Measurements from ENCODE around the gene SH3BP2. TPM values are rescaled to one million over a fixed set of nuclear protein-coding genes. Genes with fewer than 3 reads are reported as not detected.
A peak's percentile ranks its signal among the peaks of the same experiment; 100 is the strongest.

The SH3BP2 gene
- total and polyA plus RNA-seq, 4 donors, result 6.2 to 75.4 (median 30.8) TPM

DNA sequence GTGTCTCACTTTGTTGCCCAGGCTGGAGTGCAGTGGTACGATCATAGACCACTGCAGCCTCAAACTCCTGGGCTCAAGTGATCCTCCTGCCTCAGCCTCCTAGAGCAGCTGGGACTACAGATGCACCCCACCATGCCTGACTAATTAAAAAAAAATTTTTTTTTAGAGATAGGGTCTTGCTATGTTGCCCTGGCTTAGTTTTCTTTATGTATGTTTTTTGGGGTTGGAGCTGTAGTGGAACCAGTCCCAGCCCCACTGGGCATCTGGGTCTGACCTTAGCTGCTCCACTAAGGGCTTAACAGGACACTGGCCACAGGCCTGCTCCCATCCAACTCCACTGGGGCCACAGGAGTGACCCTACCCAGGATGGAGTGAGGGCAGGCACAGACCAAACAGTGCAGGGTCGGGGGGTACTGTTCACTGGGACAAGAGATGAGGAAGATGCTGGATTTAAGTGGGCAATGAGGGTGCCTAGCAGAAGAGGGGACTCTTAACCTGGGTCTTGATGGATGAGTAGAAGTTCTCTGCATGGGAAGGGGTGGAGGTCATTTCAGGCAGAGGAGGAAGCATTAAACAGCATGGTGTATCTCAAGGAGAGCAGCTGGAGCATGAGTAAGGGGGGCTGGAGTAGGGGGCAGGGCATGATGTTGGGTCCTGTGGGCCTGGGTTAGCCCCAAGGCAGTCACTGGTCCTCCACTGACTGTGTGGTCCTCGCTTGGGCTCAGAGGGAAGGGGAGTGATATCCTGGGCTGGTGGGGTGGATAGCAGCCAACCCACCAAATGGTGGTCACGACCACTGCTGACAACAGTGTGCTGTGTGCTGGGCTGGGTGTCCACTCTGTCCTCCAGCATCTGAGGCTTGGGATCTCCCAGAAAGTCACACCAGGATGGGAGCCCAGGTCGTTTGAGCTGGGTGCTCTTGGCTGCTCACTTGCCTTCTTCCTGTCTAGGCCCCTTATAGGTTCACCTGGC lies 26.6 kb downstream of the SH3BP2 start:
- ATAC-seq (ENCODE audit: low FRiP score), result no peak
- intact Hi-C loops (cut with DNase I), result no loop called here
- H3K4me3 ChIP-seq (ENCODE audit: low read length in 2 of 2), result no peak overlapping the region
- no peaks in the 10 kb centered on the region for H3K4me1 ChIP-seq (ENCODE audit: control insufficient read depth in 1 of 2, insufficient read depth in 2 of 2, low read length in 2 of 2)
- 92 to 94% methylated on average over 5 of the region's 5 CpGs for WGBS, 2 donors
- no peak overlapping the region for H3K27ac ChIP-seq (ENCODE audit: low read depth in 1 of 2, low read length in 2 of 2)
- H3K36me3 ChIP-seq (ENCODE audit: control insufficient read depth in 1 of 2, insufficient read depth in 2 of 2, low read length in 1 of 2), result no peaks in the 10 kb centered on the region
- peak in 1 of 2 donors; percentile 26 for DNase-seq
- H3K27me3 ChIP-seq (ENCODE audit: control insufficient read depth in 1 of 2, insufficient read depth in 2 of 2, low read length in 1 of 2), result no peaks in the 10 kb centered on the region
- no peaks in the 10 kb centered on the region for H3K9me3 ChIP-seq (ENCODE audit: control insufficient read depth, low read length)

DNA sequence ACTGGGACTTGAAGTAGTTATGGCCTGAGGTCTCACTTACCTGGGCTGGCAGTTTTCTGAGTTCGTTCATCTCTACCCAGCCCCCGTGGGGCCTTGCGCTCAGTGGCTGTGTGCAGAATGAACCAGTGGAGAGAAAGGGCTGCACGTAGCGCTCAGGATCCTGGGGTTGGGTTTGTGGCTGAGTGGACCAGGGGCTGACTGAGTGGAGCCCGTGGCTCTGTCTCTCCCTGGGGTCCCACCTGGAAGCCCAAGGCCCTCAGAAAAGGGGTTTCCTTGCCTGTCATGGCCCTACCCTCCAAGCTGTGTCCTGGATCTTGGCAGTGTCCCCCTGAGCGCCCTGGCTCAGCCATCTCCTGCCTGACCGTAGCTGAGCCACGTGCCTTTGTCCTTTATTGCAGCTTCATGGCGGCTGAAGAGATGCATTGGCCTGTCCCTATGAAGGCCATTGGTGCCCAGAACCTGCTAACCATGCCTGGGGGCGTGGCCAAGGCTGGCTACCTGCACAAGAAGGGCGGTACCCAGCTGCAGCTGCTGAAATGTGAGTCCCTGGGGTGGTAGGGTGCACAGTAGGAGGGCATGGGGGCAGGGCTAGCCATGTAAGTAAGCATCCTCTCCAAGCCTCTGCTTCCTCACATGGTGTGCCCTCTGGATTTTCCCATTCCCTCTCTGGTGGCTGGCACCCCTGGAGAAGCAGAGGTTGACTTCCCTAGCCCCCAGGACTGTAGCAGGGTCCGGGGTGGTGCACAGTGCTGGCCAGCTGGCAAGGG lies 27.5 kb downstream of the SH3BP2 start:
- ATAC-seq (ENCODE audit: low FRiP score) (no peak), DNase-seq (peak; percentile 29 to 35)
- H3K27ac ChIP-seq (ENCODE audit: low read depth in 1 of 2, low read length in 2 of 2), result no peak overlapping the region
- no peaks in the 10 kb centered on the region for H3K27me3 ChIP-seq (ENCODE audit: control insufficient read depth in 1 of 2, insufficient read depth in 2 of 2, low read length in 1 of 2)
- H3K4me1 ChIP-seq (ENCODE audit: control insufficient read depth in 1 of 2, insufficient read depth in 2 of 2, low read length in 2 of 2), result no peaks in the 10 kb centered on the region
- H3K9me3 ChIP-seq (ENCODE audit: control insufficient read depth, low read length), result no peaks in the 10 kb centered on the region
- H3K4me3 ChIP-seq (ENCODE audit: low read length in 2 of 2), result no peak overlapping the region
- H3K36me3 ChIP-seq (ENCODE audit: control insufficient read depth in 1 of 2, insufficient read depth in 2 of 2, low read length in 1 of 2), result no peaks in the 10 kb centered on the region
- 94 to 95% methylated on average over 13 of the region's 13 CpGs for WGBS, 2 donors
- intact Hi-C loops (cut with DNase I), result no loop called here

- intact Hi-C loops (cut with DNase I), result no loop called here
- H3K27ac ChIP-seq (ENCODE audit: low read depth in 1 of 2, low read length in 2 of 2), result no peak overlapping the region
- DNase-seq (peak; percentile 45 to 70), ATAC-seq (ENCODE audit: low FRiP score) (no peak)
- H3K27me3 ChIP-seq (ENCODE audit: control insufficient read depth in 1 of 2, insufficient read depth in 2 of 2, low read length in 1 of 2), result no peaks in the 10 kb centered on the region
- no peaks in the 10 kb centered on the region for H3K36me3 ChIP-seq (ENCODE audit: control insufficient read depth in 1 of 2, insufficient read depth in 2 of 2, low read length in 1 of 2)
- no peaks in the 10 kb centered on the region for H3K4me1 ChIP-seq (ENCODE audit: control insufficient read depth in 1 of 2, insufficient read depth in 2 of 2, low read length in 2 of 2)
- no peak overlapping the region for H3K4me3 ChIP-seq (ENCODE audit: low read length in 2 of 2)
- WGBS, 2 donors, result 93 to 95% methylated on average over 23 of the region's 23 CpGs
- H3K9me3 ChIP-seq (ENCODE audit: control insufficient read depth, low read length), result no peaks in the 10 kb centered on the region
These were observed 29.8 kb downstream of the SH3BP2 start for GRCh38 chr4:2822461-2823300.

- H3K4me3 ChIP-seq (ENCODE audit: low read length in 2 of 2), result no peak overlapping the region
- WGBS, 2 donors, result 85 to 90% methylated on average over 4 of the region's 4 CpGs
- no peaks in the 10 kb centered on the region for H3K9me3 ChIP-seq (ENCODE audit: control insufficient read depth, low read length)
- intact Hi-C loops (cut with DNase I), result no loop called here
- ATAC-seq (ENCODE audit: low FRiP score) (no peak), DNase-seq (peak in 1 of 2 donors; percentile 48)
- H3K36me3 ChIP-seq (ENCODE audit: control insufficient read depth in 1 of 2, insufficient read depth in 2 of 2, low read length in 1 of 2), result no peaks in the 10 kb centered on the region
- H3K4me1 ChIP-seq (ENCODE audit: control insufficient read depth in 1 of 2, insufficient read depth in 2 of 2, low read length in 2 of 2), result no peaks in the 10 kb centered on the region
- no peak overlapping the region for H3K27ac ChIP-seq (ENCODE audit: low read depth in 1 of 2, low read length in 2 of 2)
- H3K27me3 ChIP-seq (ENCODE audit: control insufficient read depth in 1 of 2, insufficient read depth in 2 of 2, low read length in 1 of 2), result no peaks in the 10 kb centered on the region
These were observed 30.4 kb downstream of the SH3BP2 start for GRCh38 chr4:2823301-2823670.

DNA sequence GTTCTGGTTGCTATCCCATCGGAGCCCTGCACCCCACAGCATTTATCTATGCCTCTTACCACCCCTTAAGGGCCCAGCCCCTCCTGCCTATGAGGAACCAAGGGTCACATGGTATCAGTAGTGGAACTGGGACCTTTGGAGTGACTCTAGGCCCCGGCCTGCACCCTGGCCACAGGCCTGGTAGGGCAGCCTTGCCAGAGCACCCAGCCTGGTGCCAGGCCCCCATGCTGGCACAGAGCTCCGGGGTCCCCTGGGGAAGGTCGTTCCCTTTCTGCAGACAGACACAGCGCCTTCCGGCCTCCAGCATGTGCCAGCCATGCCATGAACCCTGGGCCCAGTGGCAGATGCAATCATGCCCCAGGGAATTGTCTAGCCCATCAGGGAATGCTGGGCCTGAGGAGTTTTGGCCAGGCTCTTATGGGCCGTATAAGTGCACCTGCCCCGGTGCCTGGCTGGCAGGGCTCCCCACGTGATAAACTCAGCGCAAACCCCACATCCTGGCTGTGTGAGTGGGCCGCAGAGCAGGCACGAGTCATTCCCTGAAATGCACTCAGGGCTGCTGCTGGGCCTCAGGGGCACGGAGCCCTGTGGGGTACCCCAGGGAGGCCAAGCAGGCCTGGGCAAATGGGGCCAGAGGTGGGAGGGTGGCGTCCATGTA lies 30.9 kb downstream of the SH3BP2 start:
- no peak overlapping the region for H3K4me3 ChIP-seq (ENCODE audit: low read length in 2 of 2)
- intact Hi-C loops (cut with DNase I), result no loop called here
- no peaks in the 10 kb centered on the region for H3K9me3 ChIP-seq (ENCODE audit: control insufficient read depth, low read length)
- no peaks in the 10 kb centered on the region for H3K36me3 ChIP-seq (ENCODE audit: control insufficient read depth in 1 of 2, insufficient read depth in 2 of 2, low read length in 1 of 2)
- no peaks in the 10 kb centered on the region for H3K4me1 ChIP-seq (ENCODE audit: control insufficient read depth in 1 of 2, insufficient read depth in 2 of 2, low read length in 2 of 2)
- H3K27ac ChIP-seq (ENCODE audit: low read depth in 1 of 2, low read length in 2 of 2), result no peak overlapping the region
- ATAC-seq (ENCODE audit: low FRiP score) (peak; percentile 26), DNase-seq (peak in 1 of 2 donors; percentile 67)
- WGBS, 2 donors, result 9 to 20% methylated on average over 14 of the region's 14 CpGs
- H3K27me3 ChIP-seq (ENCODE audit: control insufficient read depth in 1 of 2, insufficient read depth in 2 of 2, low read length in 1 of 2), result no peaks in the 10 kb centered on the region

DNA sequence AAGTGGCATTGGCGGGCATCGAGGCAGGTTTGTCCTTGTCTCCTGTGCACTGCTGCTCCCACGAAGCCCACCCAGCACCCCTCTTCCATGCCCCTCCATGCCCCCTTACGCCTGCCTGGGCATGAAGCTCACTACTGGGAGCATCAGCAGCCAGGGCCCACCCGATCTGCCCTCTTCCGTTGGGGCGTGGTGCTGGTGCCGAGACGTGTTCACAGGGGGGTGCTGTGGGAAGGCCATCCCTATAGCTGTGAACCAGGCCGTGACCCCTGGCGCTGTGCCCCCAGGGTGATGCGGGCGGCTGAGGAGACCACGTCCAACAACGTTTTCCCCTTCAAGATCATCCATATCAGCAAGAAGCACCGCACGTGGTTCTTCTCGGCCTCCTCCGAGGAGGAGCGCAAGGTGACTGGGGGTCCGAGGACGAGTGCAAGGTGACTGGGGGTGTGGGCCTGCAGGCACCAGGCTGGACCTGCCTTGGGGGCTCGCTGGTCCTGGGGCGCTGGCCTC lies 31.5 kb downstream of the SH3BP2 start:
- 85 to 87% methylated on average over 23 to 24 of the region's 24 CpGs for WGBS, 2 donors
- ATAC-seq (ENCODE audit: low FRiP score) (no peak), DNase-seq (peak; percentile 43 to 72)
- Histone ChIP-seq H3K36me3 (ENCODE audit: control insufficient read depth in 1 of 2, insufficient read depth in 2 of 2, low read length in 1 of 2) (no peaks in the 10 kb centered on the region), H3K9me3 (ENCODE audit: control insufficient read depth, low read length) (no peaks in the 10 kb centered on the region), H3K27me3 (ENCODE audit: control insufficient read depth in 1 of 2, insufficient read depth in 2 of 2, low read length in 1 of 2) (no peaks in the 10 kb centered on the region), H3K4me3 (ENCODE audit: low read length in 2 of 2) (no peak overlapping the region), H3K4me1 (ENCODE audit: control insufficient read depth in 1 of 2, insufficient read depth in 2 of 2, low read length in 2 of 2) (no peaks in the 10 kb centered on the region), H3K27ac (ENCODE audit: low read depth in 1 of 2, low read length in 2 of 2) (no peak overlapping the region)
- intact Hi-C loops (cut with DNase I), result no loop called here

GRCh38 chr4:2824836-2825381 lies 32.0 kb downstream of the SH3BP2 start:
- WGBS, 2 donors, result 77 to 79% methylated on average over 17 of the region's 17 CpGs

More at GRCh38 chr4:2824836-2825381, 32.0 kb downstream of the SH3BP2 start:
- Histone ChIP-seq H3K27me3 (ENCODE audit: control insufficient read depth in 1 of 2, insufficient read depth in 2 of 2, low read length in 1 of 2) (no peaks in the 10 kb centered on the region), H3K4me3 (ENCODE audit: low read length in 2 of 2) (no peak overlapping the region), H3K36me3 (ENCODE audit: control insufficient read depth in 1 of 2, insufficient read depth in 2 of 2, low read length in 1 of 2) (no peaks in the 10 kb centered on the region), H3K4me1 (ENCODE audit: control insufficient read depth in 1 of 2, insufficient read depth in 2 of 2, low read length in 2 of 2) (no peaks in the 10 kb centered on the region), H3K9me3 (ENCODE audit: control insufficient read depth, low read length) (no peaks in the 10 kb centered on the region), H3K27ac (ENCODE audit: low read depth in 1 of 2, low read length in 2 of 2) (no peak overlapping the region)
- no peak for ATAC-seq (ENCODE audit: low FRiP score)
- DNase-seq, result peak; percentile 48 to 67
- intact Hi-C loops (cut with DNase I), result no loop called here

All from aorta (tissue), 5 donors.